GM12801 (cell line): ENCODE measurements around the gene DESI1.

Source experiments
- TF ChIP-seq, protein P1 (sequence below): IDR thresholded peaks from one replicate; pipeline ENCODE4 v1.5.1; 2011; ENCODE audit warnings: control low read depth; ENCODE audit not compliant: insufficient read length; ENCODE audit errors: extremely low read depth

Gene DESI1

DNA sequence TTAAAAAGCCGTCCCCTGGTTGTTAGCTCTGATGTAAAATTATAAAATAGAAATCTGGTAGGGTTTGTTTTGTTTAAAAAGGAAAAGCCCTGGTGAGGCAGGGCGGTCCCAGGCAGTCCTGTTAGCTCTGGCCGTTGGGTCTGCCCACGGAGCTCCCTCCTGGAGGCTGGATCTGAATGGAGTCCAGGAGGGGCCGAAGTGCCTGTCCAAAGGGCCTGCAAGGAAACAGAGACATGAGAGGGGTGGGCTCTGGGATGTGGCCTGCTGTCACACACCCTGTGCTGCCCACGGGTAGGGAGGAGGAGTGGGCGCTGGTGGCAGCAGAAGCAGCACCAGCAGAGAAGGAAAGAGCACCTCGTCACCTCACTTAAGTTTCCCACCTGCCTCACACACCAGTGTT lies 19.9 kb downstream of the DESI1 start:
- TF ChIP-seq, protein P1, sequence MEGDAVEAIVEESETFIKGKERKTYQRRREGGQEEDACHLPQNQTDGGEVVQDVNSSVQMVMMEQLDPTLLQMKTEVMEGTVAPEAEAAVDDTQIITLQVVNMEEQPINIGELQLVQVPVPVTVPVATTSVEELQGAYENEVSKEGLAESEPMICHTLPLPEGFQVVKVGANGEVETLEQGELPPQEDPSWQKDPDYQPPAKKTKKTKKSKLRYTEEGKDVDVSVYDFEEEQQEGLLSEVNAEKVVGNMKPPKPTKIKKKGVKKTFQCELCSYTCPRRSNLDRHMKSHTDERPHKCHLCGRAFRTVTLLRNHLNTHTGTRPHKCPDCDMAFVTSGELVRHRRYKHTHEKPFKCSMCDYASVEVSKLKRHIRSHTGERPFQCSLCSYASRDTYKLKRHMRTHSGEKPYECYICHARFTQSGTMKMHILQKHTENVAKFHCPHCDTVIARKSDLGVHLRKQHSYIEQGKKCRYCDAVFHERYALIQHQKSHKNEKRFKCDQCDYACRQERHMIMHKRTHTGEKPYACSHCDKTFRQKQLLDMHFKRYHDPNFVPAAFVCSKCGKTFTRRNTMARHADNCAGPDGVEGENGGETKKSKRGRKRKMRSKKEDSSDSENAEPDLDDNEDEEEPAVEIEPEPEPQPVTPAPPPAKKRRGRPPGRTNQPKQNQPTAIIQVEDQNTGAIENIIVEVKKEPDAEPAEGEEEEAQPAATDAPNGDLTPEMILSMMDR: no peak

DNA sequence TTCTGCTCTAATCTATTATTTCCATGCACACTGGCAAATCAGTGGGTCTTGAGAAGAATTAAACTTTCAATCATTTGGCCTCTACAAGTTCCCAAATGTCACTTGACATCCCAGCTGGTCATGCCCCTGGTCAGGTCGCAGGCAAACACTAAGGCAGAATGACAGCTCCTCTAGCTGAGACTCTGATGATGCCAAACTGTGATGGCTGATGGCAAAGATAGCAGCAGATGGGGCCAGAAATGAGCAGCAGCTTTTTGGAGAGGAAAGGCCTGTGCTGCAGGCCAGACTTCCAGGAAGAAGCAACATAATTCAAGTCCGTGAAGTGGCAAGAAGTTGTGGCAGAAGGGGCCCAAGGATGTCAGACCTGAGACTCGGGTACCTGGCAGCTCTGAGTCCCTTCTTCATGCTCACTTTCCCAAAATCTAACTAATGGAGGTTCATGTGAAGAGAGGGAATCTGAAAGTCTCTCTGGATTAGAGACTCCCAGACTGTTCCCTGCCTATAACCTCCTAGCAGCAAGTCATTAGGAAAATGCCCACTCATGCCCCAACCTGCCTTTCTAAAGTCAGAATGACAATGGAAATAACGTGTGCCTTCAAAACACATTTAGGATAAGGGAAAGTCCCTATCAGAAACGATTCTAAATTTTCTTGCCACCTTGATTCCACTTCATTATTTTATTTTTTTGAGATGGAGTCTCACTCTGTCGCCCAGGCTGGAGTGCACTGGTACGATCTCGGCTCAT lies 21.8 kb downstream of the DESI1 start:
- TF ChIP-seq, protein P1: no peak

GRCh38 chr22:41598081-41598480 lies 22.8 kb downstream of the DESI1 start:
- TF ChIP-seq, protein P1: no peak

DNA sequence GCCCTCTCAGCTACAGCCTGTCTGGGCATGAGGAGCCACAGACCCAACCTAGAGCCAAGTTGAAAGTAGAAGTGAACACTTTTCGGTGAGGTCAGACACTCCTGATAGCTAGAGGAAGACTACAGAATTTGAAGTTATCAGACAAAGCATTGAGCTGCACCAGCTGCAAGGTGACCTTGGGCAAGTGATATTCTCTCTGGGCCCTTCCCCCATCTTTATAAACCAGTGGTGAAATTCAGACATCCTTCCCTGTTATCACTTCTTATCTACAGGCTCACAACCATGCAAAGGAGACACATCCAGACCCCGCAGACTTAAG lies 23.2 kb downstream of the DESI1 start:
- TF ChIP-seq, protein P1: no peak

DNA sequence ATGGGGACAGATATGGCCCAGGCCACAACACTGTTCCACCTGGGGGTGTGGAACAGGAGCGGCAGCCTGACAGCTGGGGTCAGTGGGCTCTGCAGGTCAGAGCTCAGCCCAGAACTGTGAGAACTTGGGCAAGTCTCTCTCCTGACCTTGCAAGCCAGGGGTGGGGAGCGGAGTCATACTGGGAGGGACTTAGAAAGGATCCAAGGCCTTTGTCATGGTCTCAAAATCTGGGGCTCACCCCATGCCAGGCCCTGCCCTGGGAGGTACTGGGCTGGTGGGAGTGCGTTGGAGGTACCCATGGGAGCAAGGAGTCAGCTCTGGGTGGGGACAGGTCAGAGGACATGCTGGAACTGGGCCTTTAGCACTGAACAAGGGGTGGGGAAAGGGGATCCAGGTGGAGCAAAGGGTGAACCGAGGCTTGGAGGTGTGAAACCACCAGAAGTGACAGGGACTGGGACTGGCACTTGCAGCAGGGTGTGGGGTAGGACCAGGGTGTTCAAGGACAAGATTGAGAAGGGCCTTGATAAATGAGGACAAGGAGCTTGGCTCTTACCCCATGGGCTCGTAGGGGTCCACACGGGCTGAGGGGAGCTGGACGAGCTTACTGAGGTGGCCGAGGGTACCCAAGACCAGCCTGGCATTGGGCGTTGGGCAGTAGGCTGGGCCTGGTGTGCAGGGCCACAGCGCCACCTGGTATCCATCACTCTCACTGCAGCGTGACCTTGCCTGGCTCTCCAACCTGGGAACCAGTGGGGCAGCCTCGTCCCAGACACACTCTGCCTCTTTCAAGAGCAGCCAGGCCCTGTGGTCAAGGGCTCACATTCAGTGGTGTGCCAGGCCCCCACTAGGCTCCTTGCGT lies 23.8 kb downstream of the DESI1 start:
- TF ChIP-seq, protein P1: no peak

DNA sequence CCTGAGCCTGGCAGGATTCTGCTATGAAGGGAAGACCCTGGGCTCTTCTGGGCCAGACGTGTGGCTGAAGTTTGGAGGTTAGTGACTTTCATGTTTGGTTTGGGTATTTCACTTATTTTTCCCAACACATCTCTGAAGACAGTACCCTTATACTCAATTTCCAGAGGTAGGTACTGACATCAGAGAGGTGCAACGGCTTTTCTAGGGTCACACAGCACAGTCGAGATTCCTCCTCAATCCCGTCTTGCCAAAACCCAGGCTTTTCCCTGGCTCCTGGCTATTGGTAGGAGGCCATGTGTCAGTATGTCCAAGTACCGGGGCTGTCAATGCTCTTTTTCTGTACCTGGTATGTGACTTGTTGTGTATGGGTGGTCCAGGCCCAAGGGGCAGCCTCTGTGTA lies 25.1 kb downstream of the DESI1 start:
- TF ChIP-seq, protein P1: no peak

GRCh38 chr22:41589391-41590241 lies 31.2 kb downstream of the DESI1 start, which contains the start of gene PMM1:
PMM1 (minus strand) TSS chr22:41589840; CDS start chr22:41589805, 35 bp downstream.
- TF ChIP-seq, protein P1: no peak
